Measurements from ENCODE around the gene DPT. TPM values are rescaled to one million over a fixed set of nuclear protein-coding genes. Genes with fewer than 3 reads are reported as not detected.

The DPT gene
- total RNA-seq, 2 donors from 2014 or later = not detected

- no peak overlapping the region for H3K4me3 Mint-ChIP-seq
- ATAC-seq (replicated peaks in 1 of 2) (no peak), DNase-seq (no peak)
- peaks cover 10% of the 10 kb centered on the region for H3K27me3 Mint-ChIP-seq (ENCODE audit: low read depth)
- no peaks in the 10 kb centered on the region for H3K4me1 Mint-ChIP-seq (ENCODE audit: low read depth)
- no peaks in the 10 kb centered on the region for H3K36me3 Mint-ChIP-seq (ENCODE audit: insufficient read depth in 2 of 2)
- H3K27ac Mint-ChIP-seq = no peak overlapping the region
- peaks cover 0 to 3% of the 10 kb centered on the region in 2 donors for H3K9me3 Mint-ChIP-seq
These were observed 40.2 kb downstream of the DPT start for GRCh38 chr1:168688644-168689326.

DNA sequence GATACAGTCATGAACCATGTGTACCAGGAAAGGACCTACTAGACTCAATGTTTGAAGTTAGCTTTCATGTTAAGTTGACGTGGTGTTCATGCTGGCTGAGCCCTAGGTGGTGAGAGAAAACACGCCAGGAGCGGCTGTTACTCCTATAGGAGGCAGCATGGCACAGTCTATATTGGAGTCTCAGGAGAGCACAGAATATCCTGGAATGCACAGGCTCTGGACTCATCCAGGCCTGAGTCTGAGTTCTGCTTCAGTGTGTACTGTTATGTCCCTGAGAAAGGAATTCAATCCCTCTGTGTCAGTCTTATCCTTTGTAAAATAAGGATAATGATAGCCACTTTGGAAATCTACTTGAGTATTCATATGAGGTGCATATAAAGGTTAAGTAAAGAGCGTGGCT is 41.2 kb downstream of the DPT start:
- H3K36me3 Mint-ChIP-seq (ENCODE audit: insufficient read depth in 2 of 2) = no peaks in the 10 kb centered on the region
- no peak for DNase-seq
- no peaks in the 10 kb centered on the region for H3K4me1 Mint-ChIP-seq (ENCODE audit: low read depth)
- peaks cover 10% of the 10 kb centered on the region for H3K27me3 Mint-ChIP-seq (ENCODE audit: low read depth)
- no peak overlapping the region for H3K4me3 Mint-ChIP-seq
- H3K27ac Mint-ChIP-seq = no peak overlapping the region
- ATAC-seq (replicated peaks in 1 of 2) = no peak
- H3K9me3 Mint-ChIP-seq = peaks cover 3 to 6% of the 10 kb centered on the region in 2 donors

- peaks cover 10% of the 10 kb centered on the region for H3K27me3 Mint-ChIP-seq (ENCODE audit: low read depth)
- H3K27ac Mint-ChIP-seq = no peak overlapping the region
- H3K4me3 Mint-ChIP-seq = no peak overlapping the region
- ATAC-seq (replicated peaks in 1 of 2) = no peak
- DNase-seq = no peak
- no peaks in the 10 kb centered on the region for H3K4me1 Mint-ChIP-seq (ENCODE audit: low read depth)
- no peaks in the 10 kb centered on the region for H3K36me3 Mint-ChIP-seq (ENCODE audit: insufficient read depth in 2 of 2)
- peaks cover 6 to 9% of the 10 kb centered on the region in 2 donors for H3K9me3 Mint-ChIP-seq
These were observed 42.3 kb downstream of the DPT start for GRCh38 chr1:168686666-168687065.

DNA sequence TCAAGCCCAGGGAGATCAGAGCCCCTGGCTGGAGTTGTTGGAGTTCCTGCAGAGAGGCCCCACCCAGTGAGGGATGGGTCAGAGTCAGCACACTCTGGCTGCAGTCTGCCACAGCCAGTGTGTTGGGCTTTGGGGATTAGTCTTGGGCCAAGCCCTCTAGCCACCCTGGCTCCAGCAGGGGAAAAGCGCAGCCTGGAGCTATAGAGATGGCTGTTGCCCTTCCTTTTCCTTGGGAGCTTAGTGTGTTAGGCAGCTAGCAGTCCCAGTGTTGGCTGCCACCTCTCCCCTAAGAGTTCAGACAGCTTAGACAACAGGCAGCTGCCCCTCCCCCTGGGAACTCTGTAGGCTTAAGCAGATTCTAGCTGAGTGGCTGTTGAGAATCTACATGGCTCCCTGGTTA is 45.1 kb downstream of the DPT start:
- no peak overlapping the region for H3K27ac Mint-ChIP-seq

GRCh38 chr1:168676861-168677260 is 52.1 kb downstream of the DPT start:
- ATAC-seq (replicated peaks in 1 of 2) (no peak), DNase-seq (no peak)
- Mint-ChIP-seq H3K27ac (no peak overlapping the region), H3K4me1 (ENCODE audit: low read depth) (no peaks in the 10 kb centered on the region), H3K27me3 (ENCODE audit: low read depth) (no peaks in the 10 kb centered on the region), H3K4me3 (no peak overlapping the region), H3K9me3 (peaks cover 2 to 5% of the 10 kb centered on the region in 2 donors), H3K36me3 (ENCODE audit: insufficient read depth in 2 of 2) (no peaks in the 10 kb centered on the region)

More for the DNA sequence above, 45.1 kb downstream of the DPT start:
- Mint-ChIP-seq H3K36me3 (ENCODE audit: insufficient read depth in 2 of 2) (no peaks in the 10 kb centered on the region), H3K27me3 (ENCODE audit: low read depth) (no peaks in the 10 kb centered on the region), H3K4me3 (no peak overlapping the region), H3K9me3 (peaks cover 7 to 13% of the 10 kb centered on the region in 2 donors), H3K4me1 (ENCODE audit: low read depth) (no peaks in the 10 kb centered on the region)
- ATAC-seq (replicated peaks in 1 of 2) (no peak), DNase-seq (no peak)

- ATAC-seq (replicated peaks in 1 of 2) (no peak), DNase-seq (no peak)
- H3K9me3 Mint-ChIP-seq = peaks cover 1 to 4% of the 10 kb centered on the region in 2 donors
- H3K4me1 Mint-ChIP-seq (ENCODE audit: low read depth) = no peaks in the 10 kb centered on the region
- H3K27me3 Mint-ChIP-seq (ENCODE audit: low read depth) = no peaks in the 10 kb centered on the region
- H3K27ac Mint-ChIP-seq = no peak overlapping the region
- no peaks in the 10 kb centered on the region for H3K36me3 Mint-ChIP-seq (ENCODE audit: insufficient read depth in 2 of 2)
- no peak overlapping the region for H3K4me3 Mint-ChIP-seq
These were observed 52.8 kb downstream of the DPT start for GRCh38 chr1:168676029-168676812.

GRCh38 chr1:168673974-168674683 is 54.9 kb downstream of the DPT start:
- Mint-ChIP-seq H3K27ac (no peak overlapping the region), H3K36me3 (ENCODE audit: insufficient read depth in 2 of 2) (no peaks in the 10 kb centered on the region), H3K4me1 (ENCODE audit: low read depth) (no peaks in the 10 kb centered on the region), H3K9me3 (peaks cover 0 to 4% of the 10 kb centered on the region in 2 donors), H3K4me3 (no peak overlapping the region), H3K27me3 (ENCODE audit: low read depth) (no peaks in the 10 kb centered on the region)
- DNase-seq = no peak
- no peak for ATAC-seq (replicated peaks in 1 of 2)

DNA sequence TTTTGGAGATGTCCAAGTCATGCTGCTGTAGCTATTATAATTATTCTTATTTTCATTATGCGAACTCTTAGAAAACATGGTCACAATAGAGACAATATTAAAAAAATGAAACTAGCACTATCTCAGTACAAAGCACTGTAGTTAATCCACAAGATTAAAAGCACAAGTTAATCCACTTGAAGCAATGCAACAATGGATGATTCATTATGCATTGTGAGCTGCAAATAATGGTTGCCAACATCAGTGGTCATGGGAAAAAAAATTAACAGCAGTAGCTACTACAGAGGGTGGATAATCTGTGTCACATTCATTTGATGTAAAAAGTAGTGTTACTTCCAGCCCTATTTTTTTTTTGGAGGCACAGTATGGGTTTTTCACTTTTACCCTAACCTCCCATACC is 56.7 kb downstream of the DPT start:
- Mint-ChIP-seq H3K27me3 (ENCODE audit: low read depth) (no peaks in the 10 kb centered on the region), H3K4me3 (no peak overlapping the region)
- no peak for ATAC-seq (replicated peaks in 1 of 2)

GRCh38 chr1:168671782-168672181 is 57.2 kb downstream of the DPT start:
- Mint-ChIP-seq H3K4me3 (no peak overlapping the region), H3K4me1 (ENCODE audit: low read depth) (no peaks in the 10 kb centered on the region), H3K36me3 (ENCODE audit: insufficient read depth in 2 of 2) (no peaks in the 10 kb centered on the region), H3K27me3 (ENCODE audit: low read depth) (no peaks in the 10 kb centered on the region), H3K27ac (no peak overlapping the region), H3K9me3 (peaks cover 0 to 4% of the 10 kb centered on the region in 2 donors)
- DNase-seq = peak in 1 of 2 donors; percentile 7
- peak; percentile 81 to 96 for ATAC-seq (replicated peaks in 1 of 2)

More for the DNA sequence above, 56.7 kb downstream of the DPT start:
- Mint-ChIP-seq H3K4me1 (ENCODE audit: low read depth) (no peaks in the 10 kb centered on the region), H3K9me3 (peaks cover 0 to 4% of the 10 kb centered on the region in 2 donors), H3K27ac (no peak overlapping the region), H3K36me3 (ENCODE audit: insufficient read depth in 2 of 2) (no peaks in the 10 kb centered on the region)
- DNase-seq = no peak

- H3K4me1 Mint-ChIP-seq (ENCODE audit: low read depth) = no peaks in the 10 kb centered on the region
- H3K27ac Mint-ChIP-seq = no peak overlapping the region
- H3K9me3 Mint-ChIP-seq = peaks cover 0 to 4% of the 10 kb centered on the region in 2 donors
- peaks cover 12% of the 10 kb centered on the region for H3K27me3 Mint-ChIP-seq (ENCODE audit: low read depth)
- H3K4me3 Mint-ChIP-seq = no peak overlapping the region
- no peak for ATAC-seq (replicated peaks in 1 of 2)
- H3K36me3 Mint-ChIP-seq (ENCODE audit: insufficient read depth in 2 of 2) = no peaks in the 10 kb centered on the region
- DNase-seq = no peak
These were observed 63.0 kb downstream of the DPT start for GRCh38 chr1:168665975-168666374.

- no peak overlapping the region for H3K27ac Mint-ChIP-seq
- peaks cover 0 to 2% of the 10 kb centered on the region in 2 donors for H3K9me3 Mint-ChIP-seq
- H3K36me3 Mint-ChIP-seq (ENCODE audit: insufficient read depth in 2 of 2) = no peaks in the 10 kb centered on the region
- ATAC-seq (replicated peaks in 1 of 2) (no peak), DNase-seq (no peak)
- peaks cover 12% of the 10 kb centered on the region for H3K27me3 Mint-ChIP-seq (ENCODE audit: low read depth)
- no peak overlapping the region for H3K4me3 Mint-ChIP-seq
- H3K4me1 Mint-ChIP-seq (ENCODE audit: low read depth) = no peaks in the 10 kb centered on the region
These were observed 64.8 kb downstream of the DPT start for GRCh38 chr1:168664069-168664834.

DNA sequence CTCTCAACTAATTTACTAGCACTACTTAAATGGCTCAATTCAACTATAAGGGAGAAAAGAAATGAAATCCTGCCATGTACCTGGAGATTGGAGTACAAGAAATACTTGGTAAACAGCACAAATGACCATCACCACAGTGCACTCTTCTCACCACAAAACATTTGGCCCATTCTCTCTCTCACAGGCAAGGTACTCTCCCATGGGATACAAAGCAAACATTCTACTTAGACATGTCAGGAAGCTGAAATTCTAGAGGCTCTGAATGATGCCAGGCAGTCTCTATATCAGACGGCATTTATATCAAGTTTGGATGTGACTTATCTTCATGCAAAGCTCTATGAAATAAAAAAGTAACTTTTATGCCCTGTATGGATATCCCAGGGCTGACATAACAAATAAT is 72.5 kb downstream of the DPT start:
- no peak overlapping the region for H3K27ac Mint-ChIP-seq
- H3K4me3 Mint-ChIP-seq = no peak overlapping the region
- ATAC-seq (replicated peaks in 1 of 2) (no peak), DNase-seq (no peak)
- peaks cover 5% of the 10 kb centered on the region for H3K27me3 Mint-ChIP-seq (ENCODE audit: low read depth)
- H3K4me1 Mint-ChIP-seq (ENCODE audit: low read depth) = no peaks in the 10 kb centered on the region
- no peaks in the 10 kb centered on the region for H3K9me3 Mint-ChIP-seq
- no peaks in the 10 kb centered on the region for H3K36me3 Mint-ChIP-seq (ENCODE audit: insufficient read depth in 2 of 2)

Data from activated T-cell treated with anti-CD3 and anti-CD28 coated beads, Interleukin-2, amount 50 U/mL, for 72 hours (primary cell).